Breast epithelium (tissue), 4 donors: ENCODE data around the gene TMEM250. TPM values are rescaled to one million over a fixed set of nuclear protein-coding genes. Genes with fewer than 3 reads are reported as not detected.

Experiments used
- DNase-seq, 2 donors: peaks; one replicate each; pipeline ENCODE4 v3.0.0-alpha.2; 2019; ENCODE audit warnings: low spot score in 2 of 2
- H3K27ac ChIP-seq, 2 donors: fragments of 200-600 bp; sonication (generic) in 1 of 2; one replicate each; pipeline ENCODE4 v1.5.1; 2016 to 2019; ENCODE audit warnings: mild to moderate bottlenecking in 1 of 2
- H3K27me3 ChIP-seq, 2 donors: fragments of 200-600 bp; sonication (generic) in 1 of 2; one replicate each; pipeline versions ENCODE4 v1.5.1 to v1.6.0; 2017 to 2019; ENCODE audit warnings: control low read depth in 1 of 2, mild to moderate bottlenecking in 1 of 2
- H3K36me3 ChIP-seq: fragments of 200-600 bp; one replicate; pipeline ENCODE4 v1.5.1; 2019
- H3K4me1 ChIP-seq, 2 donors: fragments of 200-600 bp; sonication (generic); one replicate each; pipeline ENCODE4 v1.5.1; 2016 to 2019; ENCODE audit warnings: control low read depth in 1 of 2
- H3K4me3 ChIP-seq, 3 donors: fragments of 200-600 bp; sonication (generic); 1 replicate in 2 of 3; 2 replicates in 1 of 3; pipeline ENCODE4 v1.5.1; 2016 to 2019; ENCODE audit warnings: mild to moderate bottlenecking in 3 of 3, moderate library complexity in 2 of 3
- H3K9me3 ChIP-seq, 2 donors: fragments of 200-600 bp; sonication (generic) in 1 of 2; one replicate each; pipeline ENCODE4 v1.5.1; 2016 to 2019; ENCODE audit warnings: control low read depth in 1 of 2
- CTCF ChIP-seq, 3 donors: fragments of 450-650 bp; IDR thresholded peaks; one replicate each; pipeline ENCODE4 v1.5.1; 2016 to 2017; ENCODE audit warnings: antibody characterized with exemption in 3 of 3, mild to moderate bottlenecking in 3 of 3, moderate library complexity in 3 of 3
- POLR2A ChIP-seq: fragments of 450-650 bp; IDR thresholded peaks from one replicate; pipeline ENCODE4 v1.6.1; 2016; ENCODE audit warnings: antibody characterized with exemption, mild to moderate bottlenecking, moderate library complexity
- POLR2AphosphoS5 ChIP-seq, 3 donors: sonication (generic); formaldehyde crosslinking; IDR thresholded peaks; one replicate each; pipeline ENCODE4 v1.6.1; 2017; ENCODE audit warnings: antibody characterized with exemption in 3 of 3
- intact Hi-C: fragments of 100-400 bp; cut with DNase I; formaldehyde crosslinking; loops from one replicate; pipeline ENCODE4 v1.15.1; 2023; ENCODE audit warnings: low total_unique reads
- total RNA-seq, 3 donors: library from RNA; depleted of rRNA; stranded (reverse); fragments of >200 nt; gene quantifications; one replicate each; pipeline ENCODE4 v1.1.0, GENCODE V29; 2016

The TMEM250 gene
- total RNA-seq, 3 donors from 2014 or later: 24.9 to 29.5 (median 26.1) TPM

DNA sequence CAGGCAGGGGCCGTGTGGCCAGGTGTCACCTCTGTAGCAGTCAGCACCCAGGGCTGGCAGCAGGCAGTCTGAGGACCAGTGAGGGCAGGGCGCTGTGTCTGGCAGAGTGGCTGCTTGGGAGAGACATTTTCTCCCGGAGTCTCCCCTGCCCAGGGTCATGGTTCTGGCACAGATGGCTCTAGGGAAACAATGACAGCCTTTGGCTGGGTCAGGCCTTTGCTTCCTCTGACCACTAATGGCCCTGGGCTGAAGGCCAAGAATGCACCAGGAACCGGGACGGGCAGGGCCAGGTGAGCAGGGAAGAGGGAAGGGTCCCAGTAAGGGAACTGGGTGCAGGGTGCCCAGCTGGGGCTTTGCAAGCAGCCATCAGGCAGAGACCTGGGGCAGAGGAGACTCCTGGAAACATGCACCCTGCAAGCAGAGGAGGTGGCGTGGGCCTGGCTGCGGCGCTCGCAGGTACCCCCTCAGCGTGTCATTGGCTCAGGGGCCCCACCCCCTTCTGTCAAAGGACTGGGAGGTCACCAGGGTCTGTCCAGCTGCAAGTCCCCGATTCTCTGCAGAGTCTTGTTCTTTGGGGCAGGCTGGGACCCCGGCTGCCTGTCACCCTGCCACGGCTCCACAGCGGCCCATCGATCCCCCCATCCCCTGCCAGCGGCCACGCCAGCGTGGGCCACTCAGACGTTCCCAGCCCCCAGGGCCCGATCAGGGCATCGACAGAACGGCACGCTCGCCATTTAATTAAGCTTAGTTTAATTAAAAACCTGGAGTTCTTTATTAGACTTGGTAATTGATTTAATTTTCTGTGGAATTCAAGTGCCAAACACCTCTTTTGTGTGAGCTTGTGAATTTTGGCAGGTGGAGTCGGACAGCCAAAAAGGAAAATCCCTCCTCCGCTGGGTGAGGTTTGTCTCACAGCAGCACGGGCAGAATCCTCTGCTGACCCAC, 18.9 kb upstream of the TMEM250 start:
- Histone ChIP-seq H3K4me3 (no peak overlapping the region), H3K4me1 (peaks cover 3 to 6% of the 10 kb centered on the region in 2 donors), H3K27me3 (peaks cover 4 to 53% of the 10 kb centered on the region in 2 donors), H3K27ac (peak overlapping the region; percentile 1 to 7), H3K9me3 (no peaks in the 10 kb centered on the region), H3K36me3 (no peaks in the 10 kb centered on the region)
- intact Hi-C loops: no loop called here
- DNase-seq: no peak
- no peak for TF ChIP-seq POLR2A
- no peak for TF ChIP-seq POLR2AphosphoS5 (IDR thresholded peaks at IDR 0.05)
- no peak for TF ChIP-seq CTCF (IDR thresholded peaks at IDR 0.05)

DNA sequence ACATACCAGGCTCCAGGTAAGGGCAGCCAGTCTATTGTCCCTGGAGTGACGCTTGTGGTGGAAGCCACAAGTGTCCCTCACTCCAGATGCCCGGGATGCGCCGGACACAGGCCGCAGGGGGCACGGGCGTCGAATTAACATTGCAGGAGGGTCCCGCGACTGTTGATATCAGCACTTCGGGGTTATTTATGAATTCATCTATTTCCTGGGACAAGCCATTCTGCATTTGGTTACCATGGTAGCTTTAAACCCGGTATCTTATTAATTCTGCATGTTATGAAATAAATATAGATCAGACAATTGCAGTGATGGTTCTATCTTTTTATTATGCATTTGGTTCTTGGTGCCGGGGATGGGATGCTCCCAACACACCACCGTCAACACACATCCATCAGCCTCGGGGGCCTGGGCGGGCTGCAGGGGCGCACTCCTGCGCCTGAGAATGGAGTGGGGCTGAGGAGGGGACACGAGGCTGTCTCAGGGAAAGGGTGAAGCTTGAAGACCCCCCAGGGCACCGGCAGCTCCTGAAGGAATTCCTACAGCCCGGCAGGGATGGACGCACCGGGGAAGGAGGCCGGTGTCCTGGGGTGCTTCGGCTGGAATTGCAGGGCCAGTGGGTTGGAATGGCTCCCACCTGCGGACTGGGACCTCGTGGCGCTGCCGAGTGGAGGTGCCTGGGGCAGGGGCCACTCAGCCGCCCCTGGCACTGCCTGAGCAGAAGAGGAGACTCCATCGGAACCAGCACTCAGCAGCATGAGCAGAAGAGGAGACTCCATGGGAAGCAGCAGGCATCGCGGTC, 17.7 kb upstream of the TMEM250 start:
- TF ChIP-seq POLR2A: no peak
- TF ChIP-seq CTCF (IDR thresholded peaks at IDR 0.05): no peak
- TF ChIP-seq POLR2AphosphoS5 (IDR thresholded peaks at IDR 0.05): no peak
- Histone ChIP-seq H3K4me3 (no peak overlapping the region), H3K9me3 (no peaks in the 10 kb centered on the region), H3K36me3 (no peaks in the 10 kb centered on the region), H3K27me3 (peaks cover 11 to 66% of the 10 kb centered on the region in 2 donors), H3K27ac (no peak overlapping the region), H3K4me1 (peaks cover 3 to 6% of the 10 kb centered on the region in 2 donors)
- intact Hi-C loops: no loop called here
- DNase-seq: no peak

DNA sequence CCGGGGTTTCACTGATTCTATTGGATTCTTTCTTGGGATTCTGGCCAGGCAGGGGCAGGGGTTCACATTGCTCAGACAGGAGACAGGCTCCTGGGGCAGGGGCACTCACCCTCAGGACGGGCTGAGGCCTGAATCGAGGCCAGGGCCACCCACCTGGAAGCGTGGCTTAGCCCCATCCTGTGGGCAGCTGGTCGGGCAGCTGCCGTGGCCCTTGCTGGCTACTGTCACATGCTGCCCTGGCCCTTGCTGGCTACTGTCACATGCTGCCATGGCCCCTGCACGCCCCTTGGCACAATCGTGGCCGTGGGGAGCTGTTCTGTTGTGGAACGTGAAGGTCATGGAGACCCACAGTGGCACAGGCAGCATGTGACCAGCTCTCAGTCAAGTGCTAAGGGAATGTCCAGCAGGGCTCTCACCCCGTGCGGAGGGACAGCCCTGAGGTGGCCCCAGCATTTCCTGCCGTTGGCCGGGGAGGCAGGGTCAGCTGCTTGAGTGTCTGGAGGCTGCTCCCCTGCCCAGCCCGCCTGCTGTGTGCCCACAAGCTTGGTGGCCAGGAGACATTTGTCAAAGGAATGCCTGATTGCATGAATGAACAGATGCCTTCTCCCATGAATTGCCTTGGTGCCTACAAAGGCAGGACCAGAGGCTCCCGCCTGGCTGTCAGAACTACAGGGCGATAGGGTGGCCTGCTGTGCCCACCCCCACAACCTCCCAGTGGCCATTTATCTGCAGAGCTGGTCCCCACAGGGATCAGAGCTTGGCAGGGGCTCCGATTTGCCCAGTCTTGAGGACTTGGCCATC, 16.9 kb upstream of the TMEM250 start:
- Histone ChIP-seq H3K36me3 (no peaks in the 10 kb centered on the region), H3K27me3 (peaks cover 11 to 72% of the 10 kb centered on the region in 2 donors), H3K27ac (no peak overlapping the region), H3K9me3 (no peaks in the 10 kb centered on the region), H3K4me3 (no peak overlapping the region), H3K4me1 (peaks cover 3 to 6% of the 10 kb centered on the region in 2 donors)
- no peak for DNase-seq
- intact Hi-C loops: no loop called here
- TF ChIP-seq POLR2A: no peak
- no peak for TF ChIP-seq CTCF (IDR thresholded peaks at IDR 0.05)
- TF ChIP-seq POLR2AphosphoS5 (IDR thresholded peaks at IDR 0.05): no peak

GRCh38 chr9:136133959-136134484, 15.3 kb upstream of the TMEM250 start:
- intact Hi-C loops: no loop called here
- Histone ChIP-seq H3K4me1 (peaks cover 3 to 6% of the 10 kb centered on the region in 2 donors), H3K9me3 (no peaks in the 10 kb centered on the region), H3K27me3 (peaks cover 11 to 82% of the 10 kb centered on the region in 2 donors), H3K27ac (no peak overlapping the region), H3K4me3 (peak overlapping the region in 1 of 3 donors; percentile 67), H3K36me3 (no peaks in the 10 kb centered on the region)
- no peak for TF ChIP-seq CTCF (IDR thresholded peaks at IDR 0.05)
- TF ChIP-seq POLR2AphosphoS5 (IDR thresholded peaks at IDR 0.05): no peak
- no peak for TF ChIP-seq POLR2A
- no peak for DNase-seq
